GM21447 (cell line): ENCODE data around the gene LAMA3.

ENCODE experiments used
- ATAC-seq: cut with Tn5 transposase; IDR thresholded peaks from one replicate; pipeline ENCODE4 v1.9.1; 2021; ENCODE audit not compliant: unreplicated experiment

The LAMA3 gene

DNA sequence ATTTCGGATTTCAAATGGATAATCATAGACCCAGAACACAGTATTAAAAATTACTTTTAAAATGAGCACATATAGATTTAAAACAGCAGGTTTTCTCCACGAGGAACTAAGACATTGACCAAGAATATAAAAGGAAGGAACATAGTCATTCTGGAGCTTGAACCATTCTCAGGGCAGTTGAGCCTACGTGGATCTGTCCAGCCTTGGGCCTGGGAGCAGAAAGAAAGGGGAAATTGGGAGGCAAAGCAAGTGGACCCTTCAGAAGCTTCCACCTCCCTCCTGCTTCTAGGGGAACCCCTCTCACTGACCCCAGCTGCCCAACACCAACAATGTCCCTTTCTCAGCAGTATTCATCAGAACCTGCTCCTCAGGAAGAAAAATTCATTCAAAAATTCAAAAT lies 293.9 kb downstream of the LAMA3 start:
- ATAC-seq: no peak

DNA sequence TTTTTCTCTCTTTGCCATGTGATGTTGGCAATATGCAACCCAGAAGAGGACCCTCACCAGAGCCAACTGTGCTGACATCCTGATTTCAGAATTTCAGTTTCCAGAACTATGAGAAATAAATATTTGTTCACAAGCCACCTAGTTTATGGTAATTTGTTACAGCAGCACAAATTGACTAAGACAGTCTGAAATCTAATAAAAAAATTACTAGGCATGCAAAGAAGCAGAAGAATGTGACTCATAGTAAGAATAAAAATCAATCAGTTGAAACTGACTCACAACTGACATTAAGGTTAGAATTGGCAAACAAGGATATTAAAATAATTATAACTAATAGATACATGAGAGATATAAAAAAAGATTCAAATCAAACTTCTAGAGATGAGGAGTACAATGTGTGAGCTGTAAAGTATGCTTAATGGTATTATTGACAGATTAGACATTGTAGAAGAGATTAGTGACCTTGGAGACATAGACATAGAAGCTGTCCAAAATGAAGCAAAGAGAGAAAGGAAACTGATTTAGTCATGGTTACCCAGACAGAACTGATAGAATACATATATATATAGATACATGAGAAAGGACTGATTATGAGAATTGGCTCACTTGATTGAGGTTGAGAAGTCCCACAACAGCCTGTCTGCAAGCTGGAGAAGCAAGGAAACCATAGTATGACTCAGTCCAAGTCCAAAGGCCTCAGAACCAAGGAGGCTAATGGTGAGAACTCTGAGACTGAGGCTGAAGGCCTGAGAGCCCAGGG lies 297.5 kb downstream of the LAMA3 start:
- ATAC-seq: peak; percentile 70

DNA sequence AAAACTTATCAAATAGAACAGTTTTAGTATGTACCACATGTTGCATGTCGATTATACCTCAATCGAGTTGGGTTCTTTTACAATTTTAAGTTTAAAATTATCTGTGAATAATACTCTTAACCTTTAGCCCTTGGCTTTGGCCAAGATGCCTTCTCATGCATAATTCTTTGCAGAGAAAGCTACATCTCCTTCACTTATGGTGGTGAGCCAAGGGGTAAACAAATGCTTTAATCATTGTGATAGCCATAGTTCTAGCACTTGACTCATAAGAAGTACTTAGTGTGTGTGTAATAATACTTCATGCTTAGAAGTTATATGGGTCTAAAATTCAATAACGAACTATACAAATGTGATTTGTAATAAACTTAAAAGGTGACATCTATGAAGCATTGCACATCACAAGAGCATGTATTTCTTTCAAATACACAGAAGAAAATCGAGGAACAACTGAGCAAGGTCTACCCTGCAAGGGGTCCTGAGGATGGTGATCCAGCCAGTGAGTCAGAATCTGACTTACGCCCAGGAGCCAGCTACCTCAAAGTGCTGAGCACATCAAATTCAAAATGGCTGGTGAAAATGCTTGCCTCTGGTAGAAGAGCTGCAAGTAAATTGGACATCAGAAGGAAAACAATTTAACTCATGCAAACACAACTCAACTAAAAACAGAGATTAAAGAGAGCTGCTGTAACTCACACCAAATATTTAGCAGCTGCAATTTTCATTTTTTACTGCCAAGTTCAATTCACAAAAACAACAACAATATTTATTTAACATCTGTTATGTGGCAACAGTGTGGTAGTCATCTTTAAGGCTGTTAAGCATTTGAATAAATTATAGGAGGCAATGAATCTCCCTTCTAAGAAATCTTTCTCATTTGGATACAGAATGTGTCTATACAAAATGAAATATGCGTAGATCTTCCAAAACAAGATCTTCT lies 301.5 kb downstream of the LAMA3 start:
- no peak for ATAC-seq

DNA sequence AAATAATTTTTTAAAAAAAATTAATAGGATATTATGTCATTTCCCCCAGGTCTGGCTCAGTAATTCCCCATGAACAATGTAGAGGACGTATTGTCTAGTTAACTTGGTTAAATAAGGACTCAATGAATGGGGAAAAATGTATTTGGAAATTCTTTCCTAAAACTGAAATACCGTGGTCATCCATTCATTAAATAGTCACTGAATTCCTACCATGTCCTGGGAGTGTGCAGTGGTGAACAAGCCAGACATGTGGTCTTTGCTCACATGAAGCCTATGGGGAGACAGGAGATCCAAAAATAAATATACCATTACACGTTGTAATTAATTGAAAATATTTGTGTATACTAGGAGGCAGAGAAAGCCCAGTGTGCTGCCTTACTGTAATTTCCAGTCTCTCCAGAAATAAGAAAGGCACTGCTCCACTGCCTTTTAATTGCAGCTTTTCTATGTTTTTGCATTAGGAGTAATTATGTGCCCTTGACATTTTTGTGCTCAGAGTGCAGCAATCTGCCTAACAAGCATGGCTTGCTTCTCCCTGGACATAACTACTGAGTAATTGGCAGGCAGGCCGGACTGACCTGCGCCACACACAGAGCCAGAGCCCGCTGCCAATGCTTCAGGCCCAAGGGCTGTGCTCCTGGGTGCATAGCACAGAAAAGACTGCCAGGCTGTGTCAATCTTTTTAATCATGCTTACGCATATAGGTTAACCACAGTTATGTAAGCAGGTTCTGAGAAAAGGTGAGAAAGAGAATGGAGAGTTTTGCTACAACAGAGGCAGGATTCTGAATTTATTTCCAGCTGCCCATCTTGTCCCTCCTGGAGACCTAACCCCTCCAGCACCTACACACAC lies 303.1 kb downstream of the LAMA3 start:
- no peak for ATAC-seq

DNA sequence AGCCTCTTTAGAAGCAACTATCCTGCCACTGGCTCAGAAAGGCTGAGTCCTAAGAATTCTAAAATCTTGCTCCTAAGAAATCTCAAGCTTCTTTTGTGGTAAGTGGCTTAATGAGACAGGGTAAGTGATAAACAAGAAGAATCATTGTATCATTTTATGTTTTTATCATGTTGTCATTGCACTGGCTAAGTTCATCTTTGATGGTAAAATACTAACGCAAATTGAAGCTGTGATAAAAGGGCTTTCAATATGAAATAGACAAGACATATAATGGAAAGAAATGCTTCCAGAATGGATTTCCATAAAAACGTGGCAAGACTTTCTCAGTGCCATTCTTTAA lies 303.7 kb downstream of the LAMA3 start:
- ATAC-seq: no peak

DNA sequence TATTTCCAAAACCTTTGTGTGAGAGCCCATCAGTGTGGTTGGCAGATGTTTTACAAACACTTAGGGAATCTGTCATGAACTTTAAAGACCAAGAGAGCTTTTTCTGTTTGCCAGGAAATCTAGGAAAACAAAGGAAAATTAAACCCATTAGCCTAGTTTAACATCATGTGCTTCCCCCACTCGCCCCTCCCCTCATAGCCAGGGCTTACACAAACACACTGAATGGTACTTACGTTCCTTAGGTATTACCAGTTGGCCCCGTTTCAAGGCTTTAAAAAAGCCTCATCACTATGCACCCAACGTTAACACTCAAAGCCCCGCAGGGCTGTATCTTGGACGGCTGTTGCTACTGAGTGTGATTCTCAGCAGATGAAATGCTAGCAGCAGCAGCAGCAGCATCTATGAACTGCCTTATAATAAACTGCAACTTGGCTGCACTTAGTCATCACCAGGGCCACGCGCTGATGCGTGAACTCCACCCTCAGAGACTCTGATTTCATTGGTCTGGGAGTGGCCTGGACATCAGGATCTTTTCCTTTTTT lies 305.2 kb downstream of the LAMA3 start:
- no peak for ATAC-seq

DNA sequence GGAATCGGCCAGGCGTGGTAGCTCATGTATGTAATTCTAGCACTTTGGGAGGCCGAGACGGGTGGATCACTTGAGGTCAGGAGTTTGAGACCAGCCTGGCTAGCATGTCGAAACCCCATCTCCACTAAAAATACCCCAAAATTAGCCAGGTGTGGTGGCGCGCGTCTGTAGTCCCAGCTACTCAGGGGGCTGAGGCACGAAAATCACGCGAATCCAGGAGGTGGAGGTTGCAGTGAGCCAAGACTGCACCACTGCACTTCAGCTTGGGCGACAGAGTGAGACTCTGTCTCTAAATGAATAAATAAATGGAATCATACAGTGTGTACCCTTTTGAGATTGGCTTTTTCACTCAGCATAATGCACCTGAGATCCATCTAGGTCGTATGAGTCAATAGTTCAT lies 305.9 kb downstream of the LAMA3 start:
- ATAC-seq: no peak

DNA sequence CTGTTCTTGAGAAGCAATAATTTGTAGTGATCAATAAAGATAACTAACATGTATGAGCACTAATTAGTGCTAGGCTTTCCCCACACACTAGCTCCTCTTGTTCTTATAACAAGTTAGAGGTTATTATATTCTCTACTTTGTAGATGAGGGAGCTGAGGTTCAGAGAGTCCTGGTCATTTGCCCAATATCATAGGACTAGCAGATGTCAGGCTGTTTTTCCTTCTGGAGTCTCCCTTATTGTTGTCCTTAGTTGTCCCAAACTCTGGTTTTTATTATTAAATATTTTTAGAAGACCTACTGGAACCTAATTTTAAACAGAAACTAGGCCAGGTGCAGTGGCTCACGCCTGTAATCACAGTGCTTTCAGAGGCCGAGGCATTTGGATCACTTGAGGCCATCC lies 308.8 kb downstream of the LAMA3 start:
- no peak for ATAC-seq

DNA sequence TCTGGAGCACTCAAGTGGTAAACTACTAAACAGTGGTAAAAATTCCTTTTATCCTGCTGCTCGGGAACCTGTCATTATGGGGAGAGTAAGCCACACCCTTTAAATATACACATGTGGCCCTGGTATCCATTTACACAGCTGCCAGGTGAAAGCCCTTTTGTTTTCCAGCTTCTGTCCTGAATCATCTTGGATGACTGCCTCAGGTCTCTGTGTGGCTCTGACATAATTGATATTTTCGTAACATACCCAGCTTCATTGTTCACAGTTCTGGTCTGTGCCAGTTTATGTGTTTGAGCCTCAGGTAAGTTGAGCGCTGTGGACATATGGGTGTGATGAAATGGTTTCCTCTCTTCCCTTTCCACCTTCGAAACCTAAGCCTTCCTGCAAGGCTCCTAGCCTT lies 309.6 kb downstream of the LAMA3 start:
- no peak for ATAC-seq

DNA sequence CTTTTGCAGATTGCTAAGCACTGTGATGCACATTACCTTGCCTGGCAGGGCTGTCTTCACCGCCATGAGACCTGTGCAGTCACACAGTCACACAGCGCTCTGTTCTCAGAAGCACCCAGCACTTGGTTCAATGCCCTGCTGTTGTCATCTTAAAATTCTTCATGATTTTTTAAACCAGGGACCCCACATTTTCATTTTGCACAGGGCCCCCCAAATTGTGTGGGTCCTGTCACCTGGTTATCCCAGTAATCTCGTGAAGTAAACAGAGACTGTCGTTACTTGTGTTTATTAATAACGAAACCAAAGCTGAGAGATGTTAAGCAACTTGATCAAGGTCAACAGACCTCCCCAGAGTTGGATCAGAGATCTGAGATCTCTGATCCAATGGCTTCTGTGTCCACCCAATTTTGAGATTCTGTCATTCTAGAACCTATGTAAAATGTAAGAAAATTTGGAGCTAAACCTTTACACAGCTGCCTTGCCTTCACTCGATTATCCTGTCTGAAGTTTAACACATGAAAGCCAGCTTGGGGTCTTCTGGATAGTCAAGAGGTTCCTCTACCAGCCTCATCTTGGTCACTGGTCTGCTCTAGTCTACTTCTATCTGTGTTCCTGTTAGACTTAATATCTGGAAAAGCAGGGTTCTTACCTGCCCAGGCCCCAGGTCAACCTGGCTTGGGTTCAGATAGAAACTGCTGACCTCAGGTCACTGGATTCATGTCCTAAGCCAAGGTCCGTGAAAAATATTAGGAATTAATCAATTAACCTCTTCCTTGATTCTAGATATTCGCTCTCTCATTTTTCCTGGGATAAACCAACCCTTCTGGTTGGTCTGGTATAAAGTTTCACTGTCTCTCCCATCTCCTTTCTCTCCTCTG lies 311.6 kb downstream of the LAMA3 start:
- no peak for ATAC-seq

DNA sequence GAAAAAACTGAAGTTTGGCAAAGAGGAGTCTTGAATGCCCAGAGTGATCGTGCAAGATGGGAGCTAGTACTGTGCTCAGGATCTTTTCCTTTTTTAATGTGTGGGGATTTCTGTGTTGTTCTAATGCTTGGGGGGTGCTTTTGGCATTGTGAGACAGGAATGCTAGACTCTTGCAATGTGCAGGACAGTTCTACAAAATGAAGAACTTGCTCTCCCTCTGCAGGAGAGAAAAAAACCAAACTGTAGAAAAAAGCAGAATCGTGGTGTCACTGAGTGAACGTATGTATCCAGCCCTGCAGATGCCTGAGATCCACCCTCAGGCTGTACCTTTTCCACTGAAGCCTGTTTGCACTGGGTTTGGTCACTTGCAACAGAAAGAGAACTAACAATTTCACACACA lies 313.2 kb downstream of the LAMA3 start:
- ATAC-seq: no peak

DNA sequence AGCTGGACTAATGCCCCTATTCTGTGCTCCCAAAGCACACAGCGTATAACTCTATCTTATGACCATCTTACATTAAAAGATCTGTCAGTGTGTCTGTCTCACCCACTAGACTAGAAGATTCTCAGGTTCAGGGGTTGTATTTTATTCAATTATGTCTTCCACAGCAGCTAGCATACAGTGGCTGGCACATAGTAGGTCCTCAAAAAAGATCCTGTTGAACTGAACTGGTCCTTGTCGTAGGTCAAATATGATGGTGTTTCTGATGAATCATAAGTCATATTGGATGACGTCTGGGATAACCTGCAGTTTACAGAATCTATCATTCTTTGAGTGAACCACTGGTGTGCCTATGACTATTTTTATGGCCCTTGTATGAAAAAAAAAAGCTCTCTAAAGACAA lies 314.0 kb downstream of the LAMA3 start:
- no peak for ATAC-seq

DNA sequence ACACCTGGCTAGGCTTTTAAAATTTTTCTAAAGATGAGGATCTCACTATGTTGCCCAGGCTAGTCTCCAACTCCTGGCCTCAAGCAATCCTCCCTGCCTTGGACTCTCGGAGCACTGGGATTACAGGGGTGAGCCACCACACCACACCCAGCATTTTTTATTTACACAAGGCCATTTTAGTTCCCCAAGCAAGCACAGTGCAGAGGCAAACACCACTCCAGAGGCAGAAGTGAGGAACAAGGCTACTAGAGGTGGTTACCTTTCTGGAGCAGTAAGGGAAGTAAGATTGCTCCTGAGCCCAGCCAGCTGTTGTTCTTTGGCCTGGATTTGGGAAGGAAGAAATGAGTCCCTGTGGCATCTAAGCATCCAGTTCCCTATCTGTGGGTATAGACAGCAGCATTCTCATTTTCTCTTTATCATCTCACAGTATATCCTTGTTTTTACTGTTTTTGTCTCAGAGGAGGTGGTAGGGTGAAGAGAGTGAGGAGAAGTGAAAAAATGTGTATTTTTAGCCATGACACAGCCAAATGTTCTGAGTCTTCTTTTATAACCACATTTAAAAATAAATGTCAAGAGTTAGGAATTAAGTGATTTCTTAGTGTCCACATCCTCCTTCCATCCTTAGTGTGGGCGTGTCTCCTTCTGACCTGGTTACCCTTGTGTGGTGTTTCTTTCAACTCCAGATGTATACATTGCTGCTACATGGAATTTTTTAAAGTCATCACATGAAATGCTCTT lies 314.8 kb downstream of the LAMA3 start:
- no peak for ATAC-seq
